Measurements from ENCODE around the gene MAP3K8. TPM values are rescaled to one million over a fixed set of nuclear protein-coding genes. Genes with fewer than 3 reads are reported as not detected.

Gene MAP3K8
- total RNA-seq, 1 experiment from 2014 or later: 4.8 TPM

GRCh38 chr10:30502266-30503060, 68.5 kb downstream of the MAP3K8 start:
- Histone ChIP-seq H3K4me1 (ENCODE audit: control insufficient read depth, insufficient read depth, low read length) (peaks cover 2% of the 10 kb centered on the region; the same call in 1 of the 2 replicates), H3K27ac (ENCODE audit: low read length) (no peak overlapping the region), H3K27me3 (ENCODE audit: control insufficient read depth, insufficient read depth, low read length) (no peaks in the 10 kb centered on the region; the same call in 1 of the 2 replicates), H3K36me3 (ENCODE audit: control insufficient read depth, insufficient read depth, low read length) (no peaks in the 10 kb centered on the region), H3K4me3 (ENCODE audit: low read depth in 2 of 2, low read length in 2 of 2) (no peak overlapping the region), H3K9me3 (ENCODE audit: control insufficient read depth, insufficient read depth, low read depth, low read length) (no peaks in the 10 kb centered on the region)
- no peak for TF ChIP-seq POLR2AphosphoS5 (IDR thresholded peaks at IDR 0.05; ENCODE audit: low read depth, low read length)
- no peak for TF ChIP-seq TCF7L2 (IDR thresholded peaks at IDR 0.05; ENCODE audit: low read depth, low read length)
- no peak for TF ChIP-seq SIN3A (IDR thresholded peaks at IDR 0.05; ENCODE audit: borderline replicate concordance, insufficient read depth, low read depth, low read length)
- TF ChIP-seq CTCF (IDR thresholded peaks at IDR 0.05): no peak
- TF ChIP-seq, protein P1, sequence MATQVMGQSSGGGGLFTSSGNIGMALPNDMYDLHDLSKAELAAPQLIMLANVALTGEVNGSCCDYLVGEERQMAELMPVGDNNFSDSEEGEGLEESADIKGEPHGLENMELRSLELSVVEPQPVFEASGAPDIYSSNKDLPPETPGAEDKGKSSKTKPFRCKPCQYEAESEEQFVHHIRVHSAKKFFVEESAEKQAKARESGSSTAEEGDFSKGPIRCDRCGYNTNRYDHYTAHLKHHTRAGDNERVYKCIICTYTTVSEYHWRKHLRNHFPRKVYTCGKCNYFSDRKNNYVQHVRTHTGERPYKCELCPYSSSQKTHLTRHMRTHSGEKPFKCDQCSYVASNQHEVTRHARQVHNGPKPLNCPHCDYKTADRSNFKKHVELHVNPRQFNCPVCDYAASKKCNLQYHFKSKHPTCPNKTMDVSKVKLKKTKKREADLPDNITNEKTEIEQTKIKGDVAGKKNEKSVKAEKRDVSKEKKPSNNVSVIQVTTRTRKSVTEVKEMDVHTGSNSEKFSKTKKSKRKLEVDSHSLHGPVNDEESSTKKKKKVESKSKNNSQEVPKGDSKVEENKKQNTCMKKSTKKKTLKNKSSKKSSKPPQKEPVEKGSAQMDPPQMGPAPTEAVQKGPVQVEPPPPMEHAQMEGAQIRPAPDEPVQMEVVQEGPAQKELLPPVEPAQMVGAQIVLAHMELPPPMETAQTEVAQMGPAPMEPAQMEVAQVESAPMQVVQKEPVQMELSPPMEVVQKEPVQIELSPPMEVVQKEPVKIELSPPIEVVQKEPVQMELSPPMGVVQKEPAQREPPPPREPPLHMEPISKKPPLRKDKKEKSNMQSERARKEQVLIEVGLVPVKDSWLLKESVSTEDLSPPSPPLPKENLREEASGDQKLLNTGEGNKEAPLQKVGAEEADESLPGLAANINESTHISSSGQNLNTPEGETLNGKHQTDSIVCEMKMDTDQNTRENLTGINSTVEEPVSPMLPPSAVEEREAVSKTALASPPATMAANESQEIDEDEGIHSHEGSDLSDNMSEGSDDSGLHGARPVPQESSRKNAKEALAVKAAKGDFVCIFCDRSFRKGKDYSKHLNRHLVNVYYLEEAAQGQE (IDR thresholded peaks at IDR 0.05; ENCODE audit: insufficient read depth in 1 of 2, low read depth in 2 of 2, low read length in 1 of 2): no peak
- no TSS peak for BruUV-seq (replicated peaks)
- DNase-seq (ENCODE audit: low read depth, low spot score): no peak
- intact Hi-C loops (cut with micrococcal nuclease; ENCODE audit: unreplicated experiment) (no loop called here), in situ Hi-C loops (cut with HindIII; ENCODE audit: low pct_unique_long_range_greater_than_20kb, low sequenced_read_pairs) (no loop called here)
- POLR2A ChIA-PET: no interaction called here
- CTCF ChIA-PET: no interaction called here
- ATAC-seq: no peak

DNA sequence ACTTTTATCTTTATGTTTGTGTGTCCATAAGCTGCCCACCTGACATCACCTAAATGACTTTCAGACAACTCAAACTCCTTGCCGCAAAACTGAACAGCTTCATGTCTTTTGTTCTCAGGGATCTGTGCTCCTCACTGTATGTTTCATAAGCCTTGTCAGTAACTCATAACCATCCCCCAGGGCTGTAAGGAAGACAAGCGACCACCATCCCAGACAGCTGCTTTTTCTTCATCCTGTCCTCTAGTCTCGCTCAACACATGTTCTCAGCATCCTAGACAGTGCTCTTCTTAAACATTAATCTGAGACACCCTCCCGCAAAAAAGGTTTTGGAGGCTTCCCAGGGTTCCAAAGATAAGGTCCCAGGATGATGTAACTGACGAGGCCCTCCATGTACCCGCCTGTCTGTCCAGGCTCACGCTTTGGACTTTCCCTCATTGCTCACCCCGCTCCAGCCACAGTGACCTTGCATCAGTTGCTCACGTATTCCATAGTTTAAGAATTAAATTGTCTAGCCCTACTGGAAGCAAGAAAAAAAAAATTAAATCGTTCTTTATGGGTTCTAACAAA, 69.8 kb downstream of the MAP3K8 start:
- ChIA-PET CTCF (no interaction called here), POLR2A (no interaction called here)
- intact Hi-C loops (cut with micrococcal nuclease; ENCODE audit: unreplicated experiment): no loop called here
- in situ Hi-C loops (cut with HindIII; ENCODE audit: low pct_unique_long_range_greater_than_20kb, low sequenced_read_pairs): no loop called here
- no peaks in the 10 kb centered on the region for H3K36me3 ChIP-seq (ENCODE audit: control insufficient read depth, insufficient read depth, low read length)
- TF ChIP-seq TCF7L2 (IDR thresholded peaks at IDR 0.05; ENCODE audit: low read depth, low read length) (no peak), CTCF (IDR thresholded peaks at IDR 0.05) (no peak), POLR2AphosphoS5 (IDR thresholded peaks at IDR 0.05; ENCODE audit: low read depth, low read length) (no peak), SIN3A (IDR thresholded peaks at IDR 0.05; ENCODE audit: borderline replicate concordance, insufficient read depth, low read depth, low read length) (no peak)
- TF ChIP-seq, protein P1 (IDR thresholded peaks at IDR 0.05; ENCODE audit: insufficient read depth in 1 of 2, low read depth in 2 of 2, low read length in 1 of 2): no peak
- DNase-seq (ENCODE audit: low read depth, low spot score) (no peak), ATAC-seq (no peak)
- no peaks in the 10 kb centered on the region for H3K9me3 ChIP-seq (ENCODE audit: control insufficient read depth, insufficient read depth, low read depth, low read length)
- H3K27me3 ChIP-seq (ENCODE audit: control insufficient read depth, insufficient read depth, low read length): no peaks in the 10 kb centered on the region; the same call in 1 of the 2 replicates
- no peak overlapping the region for H3K4me3 ChIP-seq (ENCODE audit: low read depth in 2 of 2, low read length in 2 of 2)
- no TSS peak for BruUV-seq (replicated peaks)
- H3K27ac ChIP-seq (ENCODE audit: low read length): no peak overlapping the region
- peaks cover 2% of the 10 kb centered on the region; the same call in 1 of the 2 replicates for H3K4me1 ChIP-seq (ENCODE audit: control insufficient read depth, insufficient read depth, low read length)

Measured in Panc1 (cell line).